Thyroid gland (tissue), 4 donors: ENCODE measurements around the gene CYP26B1.

Source experiments
- POLR2A ChIP-seq, 2 donors: fragments of 450-650 bp; IDR thresholded peaks; one replicate each; pipeline ENCODE4 v1.6.1; 2017; ENCODE audit warnings: antibody characterized with exemption in 2 of 2, mild to moderate bottlenecking in 2 of 2, moderate library complexity in 1 of 2
- TF ChIP-seq, protein P1 (sequence below), 6 experiments: fragments of 200-600 bp in 3 of 6; fragments of 450-650 bp in 3 of 6; sonication (generic) in 3 of 6; IDR thresholded peaks; one replicate each; pipeline ENCODE4 v1.5.1; 2016 to 2019; ENCODE audit warnings: antibody characterized with exemption in 6 of 6, mild to moderate bottlenecking in 2 of 6, inconsistent platforms in 1 of 6, moderate library complexity in 1 of 6

DNA sequence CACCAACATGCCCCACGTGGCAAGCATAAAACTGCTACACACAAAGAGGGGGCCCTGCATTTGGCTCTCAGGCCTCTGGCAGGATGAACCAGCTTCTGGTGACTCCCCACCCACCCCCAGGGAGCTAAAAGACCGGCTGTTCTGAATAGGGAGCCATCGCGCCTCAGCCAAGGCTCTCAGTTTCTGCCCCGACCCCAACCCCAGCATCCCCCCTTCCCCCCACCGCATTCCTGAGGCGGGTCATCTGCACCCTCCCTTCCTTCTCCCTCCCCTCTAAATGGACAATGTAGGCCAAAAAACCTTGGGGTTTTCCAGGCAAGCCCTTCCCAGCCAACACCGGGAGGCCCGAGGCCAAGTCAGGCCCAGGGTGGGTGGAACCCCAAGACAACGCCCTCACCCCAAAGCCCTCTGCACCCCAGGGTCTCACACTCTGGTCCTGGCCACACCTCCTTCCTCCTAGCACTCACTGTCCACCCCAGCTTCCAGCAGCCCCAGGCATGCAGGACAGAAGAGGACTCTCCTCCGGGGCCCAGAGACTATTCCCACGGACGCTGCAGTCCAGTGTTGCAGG is 5.7 kb downstream of the CYP26B1 start:
- no peak for TF ChIP-seq POLR2A (IDR thresholded peaks at IDR 0.05)
- TF ChIP-seq, protein P1, sequence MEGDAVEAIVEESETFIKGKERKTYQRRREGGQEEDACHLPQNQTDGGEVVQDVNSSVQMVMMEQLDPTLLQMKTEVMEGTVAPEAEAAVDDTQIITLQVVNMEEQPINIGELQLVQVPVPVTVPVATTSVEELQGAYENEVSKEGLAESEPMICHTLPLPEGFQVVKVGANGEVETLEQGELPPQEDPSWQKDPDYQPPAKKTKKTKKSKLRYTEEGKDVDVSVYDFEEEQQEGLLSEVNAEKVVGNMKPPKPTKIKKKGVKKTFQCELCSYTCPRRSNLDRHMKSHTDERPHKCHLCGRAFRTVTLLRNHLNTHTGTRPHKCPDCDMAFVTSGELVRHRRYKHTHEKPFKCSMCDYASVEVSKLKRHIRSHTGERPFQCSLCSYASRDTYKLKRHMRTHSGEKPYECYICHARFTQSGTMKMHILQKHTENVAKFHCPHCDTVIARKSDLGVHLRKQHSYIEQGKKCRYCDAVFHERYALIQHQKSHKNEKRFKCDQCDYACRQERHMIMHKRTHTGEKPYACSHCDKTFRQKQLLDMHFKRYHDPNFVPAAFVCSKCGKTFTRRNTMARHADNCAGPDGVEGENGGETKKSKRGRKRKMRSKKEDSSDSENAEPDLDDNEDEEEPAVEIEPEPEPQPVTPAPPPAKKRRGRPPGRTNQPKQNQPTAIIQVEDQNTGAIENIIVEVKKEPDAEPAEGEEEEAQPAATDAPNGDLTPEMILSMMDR (IDR thresholded peaks at IDR 0.05), result no peak
